Peyer's patch (tissue), 4 donors: ENCODE results near the gene TBC1D12. TPM values are rescaled to one million over a fixed set of nuclear protein-coding genes. Genes with fewer than 3 reads are reported as not detected.

ENCODE experiments used
- DNase-seq, 3 donors: peaks; one replicate each; pipeline ENCODE4 v3.0.0-alpha.2; 2017 to 2019
- H3K27ac ChIP-seq, 4 donors: fragments of 200-600 bp; sonication (generic); one replicate each; pipeline ENCODE4 v1.5.1; 2016 to 2019
- H3K27me3 ChIP-seq, 2 donors: fragments of 200-600 bp; sonication (generic); one replicate each; pipeline ENCODE4 v1.5.1; 2019
- H3K36me3 ChIP-seq, 3 donors: fragments of 200-600 bp; sonication (generic); one replicate each; pipeline ENCODE4 v1.5.1; 2016 to 2019
- H3K4me1 ChIP-seq, 4 donors: fragments of 200-600 bp; sonication (generic); one replicate each; pipeline ENCODE4 v1.5.1; 2016 to 2019
- H3K4me3 ChIP-seq, 4 donors: fragments of 200-600 bp; sonication (generic); 1 replicate in 3 of 4; 2 replicates in 1 of 4; pipeline ENCODE4 v1.5.1; 2016 to 2019; ENCODE audit warnings: mild to moderate bottlenecking in 1 of 4
- H3K9me3 ChIP-seq, 4 donors: fragments of 200-600 bp; sonication (generic); one replicate each; pipeline ENCODE4 v1.5.1; 2016 to 2019; ENCODE audit warnings: mild to moderate bottlenecking in 1 of 4
- CTCF ChIP-seq, 6 experiments: fragments of 450-650 bp in 4 of 6; fragments of 200-600 bp in 2 of 6; sonication (generic) in 1 of 6; IDR thresholded peaks; one replicate each; pipeline ENCODE4 v1.5.1; 2017 to 2019; ENCODE audit warnings: antibody characterized with exemption in 6 of 6, mild to moderate bottlenecking in 3 of 6, moderate library complexity in 1 of 6
- POLR2A ChIP-seq, 2 donors: fragments of 450-650 bp; IDR thresholded peaks; one replicate each; pipeline ENCODE4 v1.5.1; 2017; ENCODE audit warnings: antibody characterized with exemption in 2 of 2, mild to moderate bottlenecking in 2 of 2, moderate library complexity in 2 of 2
- total RNA-seq, 4 donors: library from RNA; depleted of rRNA; stranded (reverse); fragments of >200 nt; gene quantifications; one replicate each; pipeline ENCODE4 v1.1.0, GENCODE V29; 2016

TBC1D12 gene
- total RNA-seq, result 10 to 100 TPM; 16.5 to 30.6 (median 24.5) TPM

- TF ChIP-seq POLR2A (IDR thresholded peaks at IDR 0.05) (peak; percentile 73 to 84), CTCF (IDR thresholded peaks at IDR 0.05) (no peak)
- peak; percentile 75 to 96 (median 95) for DNase-seq
- Histone ChIP-seq H3K27ac (peak within 1 kb of the TSS; percentile 80 to 97 (median 90)), H3K4me3 (peak within 1 kb of the TSS; percentile 62 to 82 (median 72)), H3K9me3 (no peaks in the 10 kb centered on the region), H3K36me3 (no peaks in the 10 kb centered on the region), H3K4me1 (peaks cover 0 to 24% (median 4%) of the 10 kb centered on the region in 4 donors), H3K27me3 (no peaks in the 10 kb centered on the region)
These were observed at the start of gene TBC1D12 for GRCh38 chr10:94402204-94402842. Gene TBC1D12, plus strand, starts transcription at chr10:94402541. Its CDS starts 73 bp downstream, at chr10:94402614.

- DNase-seq, result no peak
- Histone ChIP-seq H3K4me3 (no peak overlapping the region), H3K4me1 (no peaks in the 10 kb centered on the region), H3K9me3 (no peaks in the 10 kb centered on the region), H3K27ac (no peak overlapping the region), H3K27me3 (no peaks in the 10 kb centered on the region), H3K36me3 (peaks cover 0 to 54% (median 0%) of the 10 kb centered on the region in 3 donors)
- no peak for TF ChIP-seq POLR2A (IDR thresholded peaks at IDR 0.05)
- TF ChIP-seq CTCF (IDR thresholded peaks at IDR 0.05), result no peak
These were observed 49.0 kb upstream of the TBC1D12 start for GRCh38 chr10:94353336-94353735.

- Histone ChIP-seq H3K36me3 (peaks cover 0 to 47% (median 0%) of the 10 kb centered on the region in 3 donors), H3K4me3 (no peak overlapping the region), H3K27ac (no peak overlapping the region), H3K4me1 (peaks cover 0 to 2% (median 0%) of the 10 kb centered on the region in 4 donors), H3K9me3 (no peaks in the 10 kb centered on the region), H3K27me3 (no peaks in the 10 kb centered on the region)
- no peak for DNase-seq
- TF ChIP-seq POLR2A (IDR thresholded peaks at IDR 0.05) (no peak), CTCF (IDR thresholded peaks at IDR 0.05) (no peak)
These were observed 46.5 kb upstream of the TBC1D12 start for GRCh38 chr10:94355841-94356240.

GRCh38 chr10:94357193-94357592 lies 45.1 kb upstream of the TBC1D12 start:
- Histone ChIP-seq H3K27ac (no peak overlapping the region), H3K36me3 (peaks cover 0 to 34% (median 0%) of the 10 kb centered on the region in 3 donors), H3K4me3 (no peak overlapping the region), H3K4me1 (peaks cover 0 to 16% (median 0%) of the 10 kb centered on the region in 4 donors), H3K27me3 (no peaks in the 10 kb centered on the region), H3K9me3 (no peaks in the 10 kb centered on the region)
- DNase-seq, result no peak
- no peak for TF ChIP-seq CTCF (IDR thresholded peaks at IDR 0.05)
- no peak for TF ChIP-seq POLR2A (IDR thresholded peaks at IDR 0.05)

- Histone ChIP-seq H3K4me1 (peaks cover 0 to 17% (median 0%) of the 10 kb centered on the region in 4 donors), H3K36me3 (peaks cover 0 to 21% (median 0%) of the 10 kb centered on the region in 3 donors), H3K4me3 (no peak overlapping the region), H3K27ac (no peak overlapping the region), H3K9me3 (no peaks in the 10 kb centered on the region), H3K27me3 (no peaks in the 10 kb centered on the region)
- TF ChIP-seq POLR2A (IDR thresholded peaks at IDR 0.05), result no peak
- TF ChIP-seq CTCF (IDR thresholded peaks at IDR 0.05), result no peak
- no peak for DNase-seq
These were observed 43.9 kb upstream of the TBC1D12 start for GRCh38 chr10:94358480-94358879.
